ENCODE measurements around the gene MLLT3. TPM values are rescaled to one million over a fixed set of nuclear protein-coding genes. Genes with fewer than 3 reads are reported as not detected.

Gene MLLT3
- total RNA-seq, 1 experiment from 2014 or later, result 7.0 TPM

- Mint-ChIP-seq H3K4me3 (no peak overlapping the region), H3K4me1 (peaks cover 13% of the 10 kb centered on the region), H3K27ac (0 out of 2 replicates have a peak overlapping the region, but pooled peaks have one; percentile 31), H3K9me3 (peaks cover 14% of the 10 kb centered on the region), H3K27me3 (ENCODE audit: low read depth) (no peaks in the 10 kb centered on the region), H3K36me3 (peaks cover 5% of the 10 kb centered on the region; the same call in 1 of the 2 replicates)
- DNase-seq (ENCODE audit: low spot score) (no peak), ATAC-seq (no peak)
- ChIA-PET CTCF (no interaction called here), POLR2A (no interaction called here)
- TF ChIP-seq, protein P1, sequence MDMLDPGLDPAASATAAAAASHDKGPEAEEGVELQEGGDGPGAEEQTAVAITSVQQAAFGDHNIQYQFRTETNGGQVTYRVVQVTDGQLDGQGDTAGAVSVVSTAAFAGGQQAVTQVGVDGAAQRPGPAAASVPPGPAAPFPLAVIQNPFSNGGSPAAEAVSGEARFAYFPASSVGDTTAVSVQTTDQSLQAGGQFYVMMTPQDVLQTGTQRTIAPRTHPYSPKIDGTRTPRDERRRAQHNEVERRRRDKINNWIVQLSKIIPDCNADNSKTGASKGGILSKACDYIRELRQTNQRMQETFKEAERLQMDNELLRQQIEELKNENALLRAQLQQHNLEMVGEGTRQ (CRISPR knock-in tag; IDR thresholded peaks at IDR 0.05), result no peak
- TF ChIP-seq JUN (CRISPR knock-in tag; IDR thresholded peaks at IDR 0.05) (no peak), ZNF671 (CRISPR knock-in tag; IDR thresholded peaks at IDR 0.05) (no peak)
These were observed 235.2 kb downstream of the MLLT3 start for GRCh38 chr9:20387062-20387461.

- ATAC-seq, result no peak
- no peaks in the 10 kb centered on the region for H3K27me3 Mint-ChIP-seq (ENCODE audit: low read depth)
- TF ChIP-seq GTF2I (CRISPR knock-in tag; conservative IDR thresholded peaks at IDR 0.05) (no peak), RORB (CRISPR knock-in tag; IDR thresholded peaks at IDR 0.05) (no peak), CREB1 (CRISPR knock-in tag; IDR thresholded peaks at IDR 0.05) (no peak), NFATC4 (CRISPR knock-in tag; IDR thresholded peaks at IDR 0.05) (no peak), CREM (CRISPR knock-in tag; IDR thresholded peaks at IDR 0.05) (no peak), CBFB (CRISPR knock-in tag; IDR thresholded peaks at IDR 0.05; ENCODE audit: low read depth) (no peak), ZNF232 (CRISPR knock-in tag; IDR thresholded peaks at IDR 0.05) (no peak), ZNF138 (CRISPR knock-in tag; conservative IDR thresholded peaks at IDR 0.05) (no peak), E2F1 (CRISPR knock-in tag; IDR thresholded peaks at IDR 0.05) (no peak), TEAD1 (CRISPR knock-in tag; IDR thresholded peaks at IDR 0.05) (no peak), TP53 (CRISPR knock-in tag; IDR thresholded peaks at IDR 0.05) (no peak), ZNF423 (CRISPR knock-in tag; IDR thresholded peaks at IDR 0.05) (no peak), ZBTB43 (CRISPR knock-in tag; IDR thresholded peaks at IDR 0.05) (no peak), ZNF317 (CRISPR knock-in tag; IDR thresholded peaks at IDR 0.05; ENCODE audit: borderline replicate concordance, low read depth) (no peak)
- TF ChIP-seq, protein P2, sequence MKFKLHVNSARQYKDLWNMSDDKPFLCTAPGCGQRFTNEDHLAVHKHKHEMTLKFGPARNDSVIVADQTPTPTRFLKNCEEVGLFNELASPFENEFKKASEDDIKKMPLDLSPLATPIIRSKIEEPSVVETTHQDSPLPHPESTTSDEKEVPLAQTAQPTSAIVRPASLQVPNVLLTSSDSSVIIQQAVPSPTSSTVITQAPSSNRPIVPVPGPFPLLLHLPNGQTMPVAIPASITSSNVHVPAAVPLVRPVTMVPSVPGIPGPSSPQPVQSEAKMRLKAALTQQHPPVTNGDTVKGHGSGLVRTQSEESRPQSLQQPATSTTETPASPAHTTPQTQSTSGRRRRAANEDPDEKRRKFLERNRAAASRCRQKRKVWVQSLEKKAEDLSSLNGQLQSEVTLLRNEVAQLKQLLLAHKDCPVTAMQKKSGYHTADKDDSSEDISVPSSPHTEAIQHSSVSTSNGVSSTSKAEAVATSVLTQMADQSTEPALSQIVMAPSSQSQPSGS (CRISPR knock-in tag; IDR thresholded peaks at IDR 0.05; ENCODE audit: borderline replicate concordance, low read depth), result no peak
- TF ChIP-seq, protein P3, sequence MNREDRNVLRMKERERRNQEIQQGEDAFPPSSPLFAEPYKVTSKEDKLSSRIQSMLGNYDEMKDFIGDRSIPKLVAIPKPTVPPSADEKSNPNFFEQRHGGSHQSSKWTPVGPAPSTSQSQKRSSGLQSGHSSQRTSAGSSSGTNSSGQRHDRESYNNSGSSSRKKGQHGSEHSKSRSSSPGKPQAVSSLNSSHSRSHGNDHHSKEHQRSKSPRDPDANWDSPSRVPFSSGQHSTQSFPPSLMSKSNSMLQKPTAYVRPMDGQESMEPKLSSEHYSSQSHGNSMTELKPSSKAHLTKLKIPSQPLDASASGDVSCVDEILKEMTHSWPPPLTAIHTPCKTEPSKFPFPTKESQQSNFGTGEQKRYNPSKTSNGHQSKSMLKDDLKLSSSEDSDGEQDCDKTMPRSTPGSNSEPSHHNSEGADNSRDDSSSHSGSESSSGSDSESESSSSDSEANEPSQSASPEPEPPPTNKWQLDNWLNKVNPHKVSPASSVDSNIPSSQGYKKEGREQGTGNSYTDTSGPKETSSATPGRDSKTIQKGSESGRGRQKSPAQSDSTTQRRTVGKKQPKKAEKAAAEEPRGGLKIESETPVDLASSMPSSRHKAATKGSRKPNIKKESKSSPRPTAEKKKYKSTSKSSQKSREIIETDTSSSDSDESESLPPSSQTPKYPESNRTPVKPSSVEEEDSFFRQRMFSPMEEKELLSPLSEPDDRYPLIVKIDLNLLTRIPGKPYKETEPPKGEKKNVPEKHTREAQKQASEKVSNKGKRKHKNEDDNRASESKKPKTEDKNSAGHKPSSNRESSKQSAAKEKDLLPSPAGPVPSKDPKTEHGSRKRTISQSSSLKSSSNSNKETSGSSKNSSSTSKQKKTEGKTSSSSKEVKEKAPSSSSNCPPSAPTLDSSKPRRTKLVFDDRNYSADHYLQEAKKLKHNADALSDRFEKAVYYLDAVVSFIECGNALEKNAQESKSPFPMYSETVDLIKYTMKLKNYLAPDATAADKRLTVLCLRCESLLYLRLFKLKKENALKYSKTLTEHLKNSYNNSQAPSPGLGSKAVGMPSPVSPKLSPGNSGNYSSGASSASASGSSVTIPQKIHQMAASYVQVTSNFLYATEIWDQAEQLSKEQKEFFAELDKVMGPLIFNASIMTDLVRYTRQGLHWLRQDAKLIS (CRISPR knock-in tag; IDR thresholded peaks at IDR 0.05; ENCODE audit: borderline replicate concordance), result no peak
These were observed 237.7 kb downstream of the MLLT3 start for GRCh38 chr9:20384642-20385041.

More at GRCh38 chr9:20384642-20385041, 237.7 kb downstream of the MLLT3 start:
- no peak overlapping the region for H3K27ac Mint-ChIP-seq
- ChIA-PET POLR2A (no interaction called here), CTCF (no interaction called here)
- peaks cover 5% of the 10 kb centered on the region; the same call in 1 of the 2 replicates for H3K36me3 Mint-ChIP-seq
- no peak for DNase-seq (ENCODE audit: low spot score)
- peaks cover 15% of the 10 kb centered on the region for H3K4me1 Mint-ChIP-seq
- no peak overlapping the region for H3K4me3 Mint-ChIP-seq
- H3K9me3 Mint-ChIP-seq, result peaks cover 14% of the 10 kb centered on the region
